Activated T-cell treated with anti-CD3 and anti-CD28 coated beads, Interleukin-2, amount 50 U/mL, for 4 hours (primary cell): ENCODE data around the gene GNPTG. TPM values are rescaled to one million over a fixed set of nuclear protein-coding genes. Genes with fewer than 3 reads are reported as not detected.

Source experiments
- total RNA-seq, 3 donors: library from RNA; stranded (reverse); gene quantifications; one replicate each; pipeline ENCODE4 v1.2.1, GENCODE V29; 2021

The GNPTG gene
- total RNA-seq, 3 donors from 2014 or later: 21.8 to 27.4 (median 23.1) TPM

Other genes starting within 250 kb of the GNPTG start
- gene CACNA1H, start 198.8 kb upstream of the GNPTG start, total RNA-seq: under 1 TPM; 0.34 to 0.51 (median 0.41) TPM
- gene TPSG1, start 126.7 kb upstream of the GNPTG start, total RNA-seq: not detected
- gene TPSB2, start 121.7 kb upstream of the GNPTG start, total RNA-seq: under 1 TPM in 2 of 3 donors, not detected in 1; 0.41 to 0.46 TPM
- under 1 TPM in 1 of 3 donors, not detected in 2; 0.35 TPM for gene TPSAB1, start 111.2 kb upstream of the GNPTG start, total RNA-seq
- gene TPSD1, start 95.9 kb upstream of the GNPTG start, total RNA-seq: under 1 TPM in 1 of 3 donors, not detected in 2; 0.38 TPM
- gene UBE2I, start 42.3 kb upstream of the GNPTG start, total RNA-seq: 100 to 1,000 TPM; 234 to 251 (median 247) TPM
- gene BAIAP3, start 18.3 kb upstream of the GNPTG start, total RNA-seq: under 1 TPM; 0.08 to 0.24 (median 0.16) TPM
- gene TSR3, start 53 bp upstream of the GNPTG start, total RNA-seq: 100 to 1,000 TPM; 108 to 133 (median 112) TPM
- 10 to 100 TPM; 24.5 to 30.2 (median 29.0) TPM for gene UNKL, start 62.8 kb downstream of the GNPTG start, total RNA-seq
- gene UQCC4, start 68.8 kb downstream of the GNPTG start, total RNA-seq: 10 to 100 TPM; 31.8 to 34.6 (median 33.1) TPM
- under 1 TPM in 2 of 3 donors, not detected in 1; 0.22 to 0.29 TPM for gene PERCC1, start 79.1 kb downstream of the GNPTG start, total RNA-seq
- 1 to 10 TPM in 2 of 3 donors, under 1 TPM in 1; 0.73 to 2.5 (median 2.2) TPM for gene CCDC154, start 92.6 kb downstream of the GNPTG start, total RNA-seq
- gene CLCN7, start 123.1 kb downstream of the GNPTG start, total RNA-seq: 10 to 100 TPM; 54.2 to 60.7 (median 54.7) TPM
- gene PTX4, start 137.0 kb downstream of the GNPTG start, total RNA-seq: under 1 TPM in 1 of 3 donors, not detected in 2; 0.28 TPM
- 100 to 1,000 TPM; 103 to 131 (median 121) TPM for gene TELO2, start 141.4 kb downstream of the GNPTG start, total RNA-seq
- gene TMEM204, start 181.7 kb downstream of the GNPTG start, total RNA-seq: 10 to 100 TPM; 11.7 to 16.7 (median 16.2) TPM